GM12892 (cell line): ENCODE measurements around the gene NAPG.

Experiments used
- POLR2A ChIP-seq: IDR thresholded peaks from 2 replicates; pipeline ENCODE4 v1.6.1; 2011; ENCODE audit warnings: low read depth, low read length, control low read depth
- TAF1 ChIP-seq: IDR thresholded peaks from 2 replicates; pipeline ENCODE4 v1.6.1; 2011; ENCODE audit warnings: low read depth, mild to moderate bottlenecking, control low read depth, low read length, borderline replicate concordance

DNA sequence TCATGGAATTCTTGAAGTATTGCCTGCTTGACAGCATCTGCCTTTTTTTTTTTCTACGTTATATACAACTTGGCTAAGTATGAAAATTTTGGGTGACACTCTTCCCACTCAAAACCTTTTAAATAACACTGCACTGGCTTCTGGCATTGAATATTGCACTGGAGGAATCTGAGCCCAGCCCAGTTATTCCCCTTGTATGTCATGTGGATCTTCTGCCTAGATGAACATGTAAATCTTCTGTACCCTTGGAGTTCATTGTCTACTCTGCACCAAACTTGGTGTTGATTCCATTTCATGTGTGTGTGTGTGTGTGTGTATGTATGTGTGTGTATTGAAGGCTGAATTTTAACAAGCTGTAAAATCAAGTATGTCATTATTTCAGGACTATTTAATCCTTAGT lies 59.4 kb downstream of the NAPG start:
- TF ChIP-seq POLR2A (no peak), TAF1 (no peak)
